ENCODE results near the gene ORC2.
A peak's percentile ranks its signal among the peaks of the same experiment; 100 is the strongest.

ORC2 gene

GRCh38 chr2:200860092-200860795 is 103.2 kb downstream of the ORC2 start:
- peak; percentile 42 for DNase-seq (ENCODE audit: low spot score)
